WI38 (cell line): ENCODE data around the gene ECE2.

Experiments
- H3K4me3 ChIP-seq: 2 replicates; pipeline ENCODE4 v1.5.1; 2011; ENCODE audit warnings: low read depth, mild to moderate bottlenecking, control low read depth, low read length
- CTCF ChIP-seq: IDR thresholded peaks from 2 replicates; pipeline ENCODE4 v1.5.1; 2012; ENCODE audit warnings: low read depth, mild to moderate bottlenecking, control low read depth, low read length

Gene ECE2

GRCh38 chr3:184308744-184309143 lies 32.9 kb downstream of the ECE2 start:
- no peak for TF ChIP-seq CTCF
- no peak overlapping the region for H3K4me3 ChIP-seq

- no peak for TF ChIP-seq CTCF
- H3K4me3 ChIP-seq = no peak overlapping the region
Observed at GRCh38 chr3:184311633-184312032, 35.8 kb downstream of the ECE2 start.

GRCh38 chr3:184314363-184314699 lies 38.5 kb downstream of the ECE2 start, which contains the start of gene EIF4G1:
Gene EIF4G1 (plus strand): TSS chr3:184314606. CDS start chr3:184315797, 1,191 bp downstream.
- TF ChIP-seq CTCF = no peak
- peak within 1 kb of the TSS; percentile 90 for H3K4me3 ChIP-seq

- TF ChIP-seq CTCF = no peak
- peak overlapping the region; percentile 90 for H3K4me3 ChIP-seq
Observed at GRCh38 chr3:184314700-184315542, 39.1 kb downstream of the ECE2 start.

- no peak for TF ChIP-seq CTCF
- H3K4me3 ChIP-seq = peak overlapping the region; percentile 90
Observed at GRCh38 chr3:184315543-184315867, 39.7 kb downstream of the ECE2 start.

GRCh38 chr3:184315871-184316661 lies 40.2 kb downstream of the ECE2 start:
- H3K4me3 ChIP-seq = peak overlapping the region; percentile 90
- no peak for TF ChIP-seq CTCF

GRCh38 chr3:184316792-184317191 lies 41.0 kb downstream of the ECE2 start:
- H3K4me3 ChIP-seq = peak overlapping the region; percentile 90
- TF ChIP-seq CTCF = no peak
